Transverse colon (tissue), 4 donors: ENCODE results near the gene MAML1. TPM values are rescaled to one million over a fixed set of nuclear protein-coding genes. Genes with fewer than 3 reads are reported as not detected.

Experiments used
- DNase-seq: peaks from one replicate; pipeline ENCODE4 v3.0.0-alpha.2; 2019
- H3K27ac ChIP-seq, 4 donors: fragments of 200-600 bp; sonication (generic); 2 replicates each; pipeline ENCODE4 v1.5.1; 2016 to 2018; ENCODE audit warnings: inconsistent platforms in 4 of 4
- H3K27me3 ChIP-seq: fragments of 200-600 bp; sonication (generic); 2 replicates; pipeline ENCODE4 v1.5.1; 2017; ENCODE audit warnings: inconsistent platforms
- H3K36me3 ChIP-seq, 4 donors: fragments of 200-600 bp; sonication (generic); 2 replicates each; pipeline ENCODE4 v1.5.1; 2017 to 2019; ENCODE audit warnings: inconsistent platforms in 4 of 4
- H3K4me1 ChIP-seq, 4 donors: fragments of 200-600 bp; sonication (generic); 2 replicates each; pipeline ENCODE4 v1.5.1; 2017 to 2020; ENCODE audit warnings: inconsistent platforms in 4 of 4
- H3K4me3 ChIP-seq, 4 donors: fragments of 200-600 bp; sonication (generic); 1 replicate in 1 of 4; 2 replicates in 3 of 4; pipeline versions ENCODE4 v1.5.1 to v1.6.1; 2017 to 2019; ENCODE audit warnings: inconsistent platforms in 4 of 4
- H3K9me3 ChIP-seq, 2 donors: fragments of 200-600 bp; sonication (generic); 2 replicates each; pipeline ENCODE4 v1.5.1; 2017 to 2019; ENCODE audit warnings: inconsistent platforms in 2 of 2
- CTCF ChIP-seq, 5 experiments: fragments of 200-600 bp in 3 of 5; fragments of 450-650 bp in 2 of 5; sonication (generic) in 3 of 5; IDR thresholded peaks; 1 replicate in 2 of 5; 2 replicates in 3 of 5; pipeline ENCODE4 v1.5.1; 2016 to 2017; ENCODE audit warnings: antibody characterized with exemption in 5 of 5, inconsistent platforms in 3 of 5, mild to moderate bottlenecking in 2 of 5, moderate library complexity in 1 of 5
- EP300 ChIP-seq: sonication (generic); formaldehyde crosslinking; IDR thresholded peaks from one replicate; pipeline ENCODE4 v1.6.1; 2017; ENCODE audit warnings: antibody characterized with exemption, low read depth
- POLR2A ChIP-seq: fragments of 450-650 bp; IDR thresholded peaks from one replicate; pipeline ENCODE4 v1.6.1; 2016; ENCODE audit warnings: antibody characterized with exemption, mild to moderate bottlenecking, moderate library complexity
- POLR2AphosphoS5 ChIP-seq, 3 donors: sonication (generic); formaldehyde crosslinking; IDR thresholded peaks; one replicate each; pipeline ENCODE4 v1.6.1; 2016; ENCODE audit warnings: antibody characterized with exemption in 3 of 3
- WGBS, 2 donors: methylation state at CpG; one replicate each; pipeline ENCODE4 v1.1.5; 2018; ENCODE audit warnings: low coverage in 1 of 2; 5-methylcytosine and 5-hydroxymethylcytosine counted together
- in situ Hi-C, 4 donors: fragments of 200-750 bp; cut with MboI; loops; one replicate each; pipeline versions ENCODE4 v1.15.0 to v1.15.1; 2017; ENCODE audit warnings: low sequenced_read_pairs in 3 of 4, low pct_ligation_motif_present in 1 of 4, low pct_unique_long_range_greater_than_20kb in 1 of 4
- intact Hi-C: fragments of 100-400 bp; cut with DNase I; formaldehyde crosslinking; loops from one replicate; pipeline ENCODE4 v1.15.1; 2023; ENCODE audit warnings: low total_unique reads
- total RNA-seq, 4 donors: library from RNA; depleted of rRNA; stranded (reverse); fragments of >200 nt; gene quantifications; one replicate each; pipeline ENCODE4 v1.1.0, GENCODE V29; 2016

Gene MAML1
- total RNA-seq, 4 donors from 2014 or later, result 22.8 to 28.7 (median 27.3) TPM

DNA sequence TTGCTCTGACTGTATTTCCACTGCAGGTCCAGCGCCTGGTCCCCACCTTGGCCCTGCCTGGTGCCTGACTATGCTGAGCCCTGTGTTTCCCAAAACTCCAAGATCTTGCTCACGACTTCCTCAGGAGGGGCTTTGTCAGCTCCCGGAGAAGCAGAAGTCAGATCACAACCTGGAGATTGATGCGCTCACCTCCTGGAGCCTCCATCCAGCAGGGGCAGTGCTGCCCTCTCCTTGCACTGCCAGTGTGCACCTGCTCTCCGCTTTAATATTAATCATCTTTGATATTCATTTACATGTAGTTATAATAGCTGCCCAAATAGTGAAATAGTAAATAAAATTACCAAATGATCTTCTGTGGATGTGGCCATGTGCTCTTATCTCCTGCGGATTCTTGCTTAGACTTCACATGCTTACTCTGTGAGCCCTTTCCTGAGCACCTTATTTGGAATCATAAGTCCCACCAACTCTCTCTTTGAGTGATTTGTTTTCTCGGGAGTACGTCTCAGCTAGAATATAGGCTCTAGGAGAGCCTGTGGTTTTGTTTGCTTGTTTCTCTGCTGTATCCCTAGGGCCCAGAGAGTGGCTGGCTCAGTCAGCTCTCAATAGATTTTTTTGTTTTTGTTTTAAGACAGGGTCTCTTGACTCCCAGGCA lies 17.4 kb downstream of the MAML1 start:
- 84 to 86% methylated on average over 4 to 8 of the region's 8 CpGs for WGBS, 2 donors
- in situ Hi-C loops, result no loop called here
- TF ChIP-seq CTCF (IDR thresholded peaks at IDR 0.05), result no peak
- TF ChIP-seq EP300, result no peak
- no peak for TF ChIP-seq POLR2A
- TF ChIP-seq POLR2AphosphoS5 (IDR thresholded peaks at IDR 0.05), result no peak
- Histone ChIP-seq H3K9me3 (no peaks in the 10 kb centered on the region), H3K27ac (no peak overlapping the region), H3K4me3 (no peak overlapping the region), H3K27me3 (no peaks in the 10 kb centered on the region), H3K4me1 (peaks cover 5 to 22% (median 12%) of the 10 kb centered on the region in 4 donors), H3K36me3 (no peaks in the 10 kb centered on the region)
- no peak for DNase-seq
- intact Hi-C loops, result no loop called here

GRCh38 chr5:179753971-179754370 lies 21.3 kb downstream of the MAML1 start:
- Histone ChIP-seq H3K36me3 (no peaks in the 10 kb centered on the region), H3K9me3 (no peaks in the 10 kb centered on the region), H3K4me1 (peaks cover 13 to 45% (median 30%) of the 10 kb centered on the region in 4 donors), H3K4me3 (no peak overlapping the region), H3K27ac (no peak overlapping the region), H3K27me3 (no peaks in the 10 kb centered on the region)
- TF ChIP-seq EP300, result no peak
- TF ChIP-seq POLR2AphosphoS5 (IDR thresholded peaks at IDR 0.05), result no peak
- TF ChIP-seq POLR2A, result no peak
- WGBS, 2 donors, result 92 to 100% methylated on average over 3 to 5 of the region's 5 CpGs
- DNase-seq, result no peak
- in situ Hi-C loops (no loop called here), intact Hi-C loops (no loop called here)

GRCh38 chr5:179755022-179755421 lies 22.4 kb downstream of the MAML1 start:
- Histone ChIP-seq H3K27me3 (no peaks in the 10 kb centered on the region), H3K27ac (peak overlapping the region; percentile 10 to 25 (median 16)), H3K4me1 (peaks cover 13 to 53% (median 30%) of the 10 kb centered on the region in 4 donors), H3K36me3 (no peaks in the 10 kb centered on the region), H3K4me3 (no peak overlapping the region), H3K9me3 (no peaks in the 10 kb centered on the region)
- intact Hi-C loops (no loop called here), in situ Hi-C loops (no loop called here)
- WGBS, 2 donors, result 25% methylated on average over 2 of the region's 2 CpGs; no CpG with 5 or more reads in 1 of the 2 donors
- no peak for DNase-seq
- no peak for TF ChIP-seq CTCF (IDR thresholded peaks at IDR 0.05)
- no peak for TF ChIP-seq POLR2A
- TF ChIP-seq POLR2AphosphoS5 (IDR thresholded peaks at IDR 0.05), result no peak
- no peak for TF ChIP-seq EP300

DNA sequence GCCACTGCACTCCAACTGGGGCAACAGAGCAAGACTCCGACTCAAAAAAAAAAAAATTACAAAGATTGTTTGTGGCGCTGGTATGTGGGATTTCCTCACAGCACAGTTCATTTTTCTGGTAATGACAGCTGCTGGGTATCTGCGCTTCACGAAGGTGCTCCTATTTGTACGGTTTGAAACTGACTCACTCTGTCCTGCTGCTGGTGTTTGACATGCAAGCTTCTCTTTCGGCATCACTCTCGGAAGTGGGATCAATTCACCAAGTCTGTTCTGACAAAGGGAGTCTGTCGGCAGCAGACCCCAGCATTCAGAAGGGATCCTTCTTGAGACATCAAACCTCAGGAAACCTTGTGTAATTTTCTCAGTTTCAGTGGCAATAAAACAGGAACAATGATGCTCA lies 26.3 kb downstream of the MAML1 start:
- H3K4me3 ChIP-seq, result no peak overlapping the region
- H3K27ac ChIP-seq, result no peak overlapping the region
- no peak for DNase-seq
- TF ChIP-seq CTCF (IDR thresholded peaks at IDR 0.05), result no peak
- no peak for TF ChIP-seq POLR2A
- no peak for TF ChIP-seq EP300
- no peak for TF ChIP-seq POLR2AphosphoS5 (IDR thresholded peaks at IDR 0.05)
- in situ Hi-C loops, result no loop called here
- no peaks in the 10 kb centered on the region for H3K36me3 ChIP-seq
- H3K27me3 ChIP-seq, result no peaks in the 10 kb centered on the region
- WGBS, 2 donors, result 91% methylated on average over 8 of the region's 8 CpGs; no CpG with 5 or more reads in 1 of the 2 donors
- peaks cover 32 to 83% (median 55%) of the 10 kb centered on the region in 4 donors for H3K4me1 ChIP-seq
- H3K9me3 ChIP-seq, result no peaks in the 10 kb centered on the region
- intact Hi-C loops, result no loop called here
